HepG2 (cell line): ENCODE data around the gene BCDIN3D. TPM values are rescaled to one million over a fixed set of nuclear protein-coding genes. Genes with fewer than 3 reads are reported as not detected.

Source experiments
- ATAC-seq: fragments of 200-7000 bp; cut with Tn5 transposase; 3 replicates; pipeline ENCODE4 v1.9.1; 2020; ENCODE audit warnings: mild to moderate bottlenecking, moderate library complexity
- BruUV-seq: library from RNA; stranded (reverse); fragments of 400-500 nt; replicated peaks from 2 replicates; lab custom pipeline; 2021; lab: Mats Ljungman, UMichigan
- CTCF ChIA-PET: fragments of 300-600 bp; formaldehyde crosslinking; extraction: SDS; loops from one replicate; lab custom pipeline; 2021; ENCODE audit warnings: low total read pairs, inconsistent platforms, low intra/inter-chr PET ratio; lab: Yijun Ruan, JAX
- POLR2A ChIA-PET: fragments of 350-600 bp; sonication (Branson Sonifier 250); formaldehyde crosslinking; loops from one replicate; lab custom pipeline; 2020; ENCODE audit warnings: antibody characterized with exemption, inconsistent platforms; lab: Yijun Ruan, JAX
- DNase-seq: peaks from one replicate; pipeline ENCODE4 v3.0.0-alpha.2; 2015; ENCODE audit warnings: low spot score
- FAIRE-seq: peaks from 3 replicates; lab custom pipeline; 2011; peaks lifted over from hg19 to GRCh38; lab: Jason Lieb, UNC
- H2AFZ ChIP-seq: one replicate; pipeline ENCODE4 v1.6.1; 2011; ENCODE audit warnings: low read length, inconsistent platforms
- H3K27ac ChIP-seq: fragments of 300-600 bp; 3 replicates; pipeline ENCODE4 v1.8.0; 2011; ENCODE audit warnings: mixed run types, mild to moderate bottlenecking, mixed read lengths, low read length, inconsistent platforms; ENCODE audit not compliant: insufficient read depth; ENCODE audit errors: extremely low read length
- H3K27me3 ChIP-seq, 2 experiments: fragments of 200-600 bp in 1 of 2; 2 replicates in 1 of 2; 3 replicates in 1 of 2; pipeline versions ENCODE4 v1.6.0 to v1.8.0; 2011; ENCODE audit warnings: low read length in 2 of 2, mild to moderate bottlenecking in 2 of 2, moderate library complexity in 2 of 2, inconsistent platforms in 1 of 2; ENCODE audit not compliant: insufficient read depth in 2 of 2, control insufficient read depth in 1 of 2
- H3K36me3 ChIP-seq, 2 experiments: fragments of 200-600 bp in 1 of 2; replicated peaks in 1 of 2; 2 replicates in 1 of 2; 3 replicates in 1 of 2; pipeline versions ENCODE4 v1.5.1 to v1.8.0; 2011; ENCODE audit warnings: low read length in 2 of 2, inconsistent platforms in 1 of 2; ENCODE audit not compliant: insufficient read depth in 2 of 2, control insufficient read depth in 1 of 2
- H3K4me1 ChIP-seq: 2 replicates; pipeline ENCODE4 v1.5.1; 2012; ENCODE audit warnings: low read length, inconsistent platforms; ENCODE audit not compliant: insufficient read depth
- H3K4me2 ChIP-seq: 2 replicates; pipeline ENCODE4 v1.6.0; 2011; ENCODE audit warnings: low read depth, low read length, inconsistent platforms
- H3K4me3 ChIP-seq, 3 experiments: fragments of 200-600 bp in 1 of 3; sonication (generic), shearing (Covaris generic) in 1 of 3; replicated peaks in 1 of 3; 2 replicates each; pipeline ENCODE4 v1.5.1; 2011 to 2016; ENCODE audit warnings: low read length in 3 of 3, inconsistent platforms in 2 of 3, low read depth in 2 of 3, mild to moderate bottlenecking in 2 of 3, control low read depth in 1 of 3, mixed read lengths in 1 of 3; ENCODE audit not compliant: insufficient read depth in 1 of 3
- H3K79me2 ChIP-seq: one replicate; pipeline ENCODE4 v1.6.1; 2011; ENCODE audit warnings: low read length, inconsistent platforms; ENCODE audit not compliant: insufficient read depth
- H3K9ac ChIP-seq: 2 replicates; pipeline ENCODE4 v1.6.0; 2011; ENCODE audit warnings: mild to moderate bottlenecking, low read depth, low read length, inconsistent platforms; ENCODE audit not compliant: insufficient read depth
- H3K9me3 ChIP-seq: 2 replicates; pipeline ENCODE4 v1.5.1; 2012; ENCODE audit warnings: mild to moderate bottlenecking, low read length
- H4K20me1 ChIP-seq: 2 replicates; pipeline ENCODE4 v1.6.0; 2011; ENCODE audit warnings: inconsistent platforms, mild to moderate bottlenecking, low read length, moderate library complexity; ENCODE audit not compliant: insufficient read depth
- E2F2 ChIP-seq: sonication (generic); formaldehyde crosslinking; IDR thresholded peaks from 2 replicates; pipeline ENCODE4 v1.4.0; 2020; ENCODE audit warnings: missing genetic modification reagents, borderline replicate concordance
- HDAC1 ChIP-seq: sonication (generic); formaldehyde crosslinking; IDR thresholded peaks from 2 replicates; pipeline ENCODE4 v1.5.1; 2020; ENCODE audit warnings: mild to moderate bottlenecking, missing genetic modification reagents
- MIXL1 ChIP-seq: IDR thresholded peaks from 2 replicates; pipeline ENCODE4 v1.6.1; 2016
- MYC ChIP-seq: sonication (generic); formaldehyde crosslinking; IDR thresholded peaks from 2 replicates; pipeline ENCODE4 v1.9.0; 2021; ENCODE audit warnings: missing genetic modification reagents, borderline replicate concordance
- NFE2L2 ChIP-seq: fragments of 150-350 bp; IDR thresholded peaks from 2 replicates; pipeline ENCODE4 v1.6.1; 2014; ENCODE audit warnings: low read length
- POLR2A ChIP-seq, 2 experiments: IDR thresholded peaks; 2 replicates each; pipeline ENCODE4 v1.6.1; 2011; ENCODE audit warnings: low read depth in 2 of 2, low read length in 2 of 2, mild to moderate bottlenecking in 1 of 2, moderate library complexity in 1 of 2; ENCODE audit not compliant: insufficient read depth in 1 of 2
- PRMT3 ChIP-seq: sonication (generic); formaldehyde crosslinking; IDR thresholded peaks from 2 replicates; pipeline ENCODE4 v1.8.1; 2022; ENCODE audit warnings: low read depth, mild to moderate bottlenecking, moderate library complexity, missing genetic modification reagents, borderline replicate concordance
- SIN3A ChIP-seq: IDR thresholded peaks from 2 replicates; pipeline ENCODE4 v1.6.1; 2011; ENCODE audit warnings: low read depth, mild to moderate bottlenecking, control low read depth, low read length, borderline replicate concordance
- THAP11 ChIP-seq: IDR thresholded peaks from 2 replicates; pipeline ENCODE4 v1.6.1; 2016; ENCODE audit warnings: missing biosample characterization, missing genetic modification reagents
- TOPORS ChIP-seq: sonication (generic); formaldehyde crosslinking; IDR thresholded peaks from 2 replicates; pipeline ENCODE4 v1.8.0; 2023; ENCODE audit warnings: mild to moderate bottlenecking, missing genetic modification reagents
- ZBTB7A ChIP-seq: sonication (generic); formaldehyde crosslinking; IDR thresholded peaks from 2 replicates; pipeline ENCODE4 v1.8.0; 2022; ENCODE audit warnings: mild to moderate bottlenecking, missing genetic modification reagents
- ZNF207 ChIP-seq: fragments of 450-650 bp; IDR thresholded peaks from 2 replicates; pipeline ENCODE4 v1.6.1; 2016; ENCODE audit warnings: antibody characterized with exemption, borderline replicate concordance
- ZNF382 ChIP-seq: sonication (generic); formaldehyde crosslinking; IDR thresholded peaks from 2 replicates; pipeline ENCODE4 v1.5.0; 2020; ENCODE audit warnings: missing genetic modification reagents, mild to moderate bottlenecking, borderline replicate concordance
- ZNF430 ChIP-seq: sonication (generic); formaldehyde crosslinking; IDR thresholded peaks from 2 replicates; pipeline ENCODE4 v1.9.0; 2021; ENCODE audit warnings: mild to moderate bottlenecking, missing genetic modification reagents
- ZNF431 ChIP-seq: sonication (generic); formaldehyde crosslinking; IDR thresholded peaks from 2 replicates; pipeline ENCODE4 v1.9.0; 2022; ENCODE audit warnings: missing genetic modification reagents, low read depth, mild to moderate bottlenecking, borderline replicate concordance
- ZNF672 ChIP-seq: sonication (generic); formaldehyde crosslinking; IDR thresholded peaks from 2 replicates; pipeline ENCODE4 v1.8.1; 2022; ENCODE audit warnings: missing genetic modification reagents
- ZNF7 ChIP-seq: IDR thresholded peaks from 2 replicates; pipeline ENCODE4 v1.6.1; 2016; ENCODE audit warnings: missing biosample characterization, missing genetic modification reagents
- WGBS: methylation state at CpG from one replicate; pipeline ENCODE4 v1.1.6; 2017; ENCODE audit warnings: low lambda C conversion rate; 5-methylcytosine and 5-hydroxymethylcytosine counted together
- in situ Hi-C: cut with HindIII; loops from 2 replicates; pipeline ENCODE4 v1.10.0; 2017; ENCODE audit warnings: low pct_unique_long_range_greater_than_20kb; ENCODE audit not compliant: extremely low pct_ligation_motif_present
- intact Hi-C: fragments of 100-400 bp; cut with micrococcal nuclease; formaldehyde crosslinking; loops from one replicate; pipeline ENCODE4 v1.10.0; 2022; ENCODE audit not compliant: unreplicated experiment
- polyA plus RNA-seq, 8 experiments: library from polyadenylated mRNA; depleted of rRNA in 3 of 8; stranded (reverse) in 7 of 8; unstranded in 1 of 8; fragments of >200 nt; fragmentation: Illumina TruSeq in 4 of 8; extraction: Trizol in 4 of 8; gene quantifications; 2 replicates each; pipeline versions ENCODE4 v1.2.1 to v1.2.3, GENCODE V29; 2011 to 2016; ENCODE audit warnings: low read depth in 4 of 8, missing spikeins in 1 of 8, mixed read lengths in 1 of 8; ENCODE audit not compliant: insufficient read depth in 1 of 8
- total RNA-seq, 5 experiments: library from RNA; depleted of rRNA; stranded (reverse); fragments of >200 nt; fragmentation: Illumina TruSeq; extraction: Trizol; gene quantifications; 2 replicates each; pipeline ENCODE4 v1.2.3, GENCODE V29; 2016; ENCODE audit warnings: low read depth in 1 of 5

Gene BCDIN3D
- total and polyA plus RNA-seq, 2 of the 13 experiments (the other 11 are each of a cell fraction or from before 2014, with no cell fraction given) = 2.2 to 2.5 TPM

- Histone ChIP-seq H3K79me2 (no peaks in the 10 kb centered on the region), H3K27me3 (peaks cover 2 to 37% of the 10 kb centered on the region in 2 experiments; a peak in 3 of 5 replicates), H2AFZ (no peak overlapping the region), H3K4me2 (no peak overlapping the region), H4K20me1 (no peaks in the 10 kb centered on the region), H3K4me1 (peaks cover 28% of the 10 kb centered on the region), H3K36me3 (no peaks in the 10 kb centered on the region), H3K27ac (no peak overlapping the region), H3K9ac (no peak overlapping the region), H3K4me3 (no peak overlapping the region), H3K9me3 (peaks cover 26% of the 10 kb centered on the region)
- ChIA-PET POLR2A (no interaction called here), CTCF (no interaction called here)
- 7% methylated on average over 4 of the region's 8 CpGs for WGBS
- DNase-seq (no peak), FAIRE-seq (no peak), ATAC-seq (no peak)
- intact Hi-C loops (no loop called here), in situ Hi-C loops (no loop called here)
- BruUV-seq = no TSS peak
- no peak for TF ChIP-seq THAP11
- TF ChIP-seq MYC (CRISPR knock-in tag) = no peak
- no peak for TF ChIP-seq ZNF672
- TF ChIP-seq HDAC1 (CRISPR knock-in tag) = no peak
- TF ChIP-seq SIN3A = no peak
- TF ChIP-seq MIXL1 (CRISPR knock-in tag) = no peak
- TF ChIP-seq PRMT3 = no peak
- no peak for TF ChIP-seq POLR2A (IDR thresholded peaks at IDR 0.05; ENCODE audit: insufficient read depth in 1 of 2, low read depth in 2 of 2, low read length in 2 of 2)
Observed at GRCh38 chr12:49882248-49882850, 39.4 kb upstream of the BCDIN3D start.

GRCh38 chr12:49881415-49882247 lies 38.7 kb upstream of the BCDIN3D start:
- intact Hi-C loops (no loop called here), in situ Hi-C loops (no loop called here)
- ChIA-PET POLR2A (no interaction called here), CTCF (no interaction called here)
- no peak overlapping the region for H3K27ac ChIP-seq
- FAIRE-seq (no peak), ATAC-seq (no peak), DNase-seq (no peak)
- no peak overlapping the region for H3K4me3 ChIP-seq
- WGBS = 10% methylated on average over 4 of the region's 16 CpGs
- no TSS peak for BruUV-seq
- H2AFZ ChIP-seq = no peak overlapping the region
- H3K9me3 ChIP-seq = peaks cover 26% of the 10 kb centered on the region
- no peaks in the 10 kb centered on the region for H4K20me1 ChIP-seq
- peaks cover 2 to 30% of the 10 kb centered on the region in 2 experiments; a peak in 3 of 5 replicates for H3K27me3 ChIP-seq
- H3K4me2 ChIP-seq = no peak overlapping the region
- no peak overlapping the region for H3K9ac ChIP-seq
- H3K36me3 ChIP-seq = no peaks in the 10 kb centered on the region
- H3K79me2 ChIP-seq = no peaks in the 10 kb centered on the region
- H3K4me1 ChIP-seq = peaks cover 21% of the 10 kb centered on the region
- TF ChIP-seq E2F2 (CRISPR knock-in tag) = no peak
- TF ChIP-seq ZBTB7A (CRISPR knock-in tag) = no peak
- no peak for TF ChIP-seq ZNF431 (CRISPR knock-in tag)
- TF ChIP-seq ZNF207 = no peak
- TF ChIP-seq ZNF382 (CRISPR knock-in tag) = no peak
- TF ChIP-seq NFE2L2 = no peak
- TF ChIP-seq ZNF430 (CRISPR knock-in tag) = no peak
- no peak for TF ChIP-seq ZNF7 (CRISPR knock-in tag)
- TF ChIP-seq TOPORS (CRISPR knock-in tag) = no peak
